K562 (cell line): Measurements from ENCODE around the gene BCO1. TPM values are rescaled to one million over a fixed set of nuclear protein-coding genes. Genes with fewer than 3 reads are reported as not detected.

ENCODE experiments used
- ATF4 ChIP-seq: fragments of 450-650 bp; formaldehyde crosslinking; IDR thresholded peaks from 2 replicates; pipeline ENCODE4 v1.4.0; 2022; ENCODE audit warnings: mild to moderate bottlenecking, moderate library complexity
- HCFC1 ChIP-seq: IDR thresholded peaks from 2 replicates; pipeline ENCODE4 v1.6.1; 2012; ENCODE audit warnings: low read depth, low read length, improper control_type of control experiment
- HEY1 ChIP-seq: fragments of 250-450 bp; sonication (Bioruptor Pico); IDR thresholded peaks from 2 replicates; pipeline ENCODE4 v1.5.0; 2020; ENCODE audit warnings: mild to moderate bottlenecking, moderate library complexity, borderline replicate concordance
- NCOA6 ChIP-seq: fragments of 450-650 bp; IDR thresholded peaks from 2 replicates; pipeline ENCODE4 v1.6.1; 2017; ENCODE audit warnings: mild to moderate bottlenecking
- PRDM10 ChIP-seq: fragments of 450-650 bp; IDR thresholded peaks from 2 replicates; pipeline ENCODE4 v1.6.1; 2018; ENCODE audit not compliant: partially characterized antibody
- TAL1 ChIP-seq: fragments of 450-650 bp; IDR thresholded peaks from 2 replicates; pipeline ENCODE4 v1.6.1; 2016; ENCODE audit warnings: mild to moderate bottlenecking
- ZNF766 ChIP-seq: fragments of 200-800 bp; sonication (Bioruptor generic); conservative IDR thresholded peaks from 2 replicates; pipeline ENCODE4 v1.6.1; 2016; ENCODE audit warnings: missing genetic modification characterization, missing compliant biosample characterization
- polyA plus RNA-seq, 8 experiments: library from polyadenylated mRNA; depleted of rRNA in 4 of 8; stranded (reverse) in 5 of 8; unstranded in 3 of 8; fragments of >200 nt; fragmentation: Nextera tagmentation in 2 of 8; fragmentation: Illumina TruSeq in 1 of 8; extraction: Ambion mirVana in 2 of 8; extraction: Trizol in 1 of 8; gene quantifications; 2 replicates each; pipeline versions ENCODE4 v1.2.1 to v1.2.3, GENCODE V29; 2011 to 2014; ENCODE audit warnings: inconsistent platforms in 1 of 8, missing spikeins in 1 of 8
- total RNA-seq, 7 experiments: library from RNA; depleted of rRNA in 6 of 7; stranded (reverse); fragments of >200 nt in 6 of 7; fragmentation: Illumina TruSeq in 2 of 7; extraction: Trizol in 2 of 7; gene quantifications; 2 replicates each; pipeline versions ENCODE4 v1.2.1 to v1.2.3, GENCODE V29; 2011 to 2021; ENCODE audit warnings: low replicate concordance in 1 of 7
- TF ChIP-seq, protein P1 (sequence below): fragments of 250-450 bp; sonication (Bioruptor Pico); IDR thresholded peaks from 2 replicates; pipeline ENCODE4 v1.6.1; 2021; ENCODE audit warnings: mild to moderate bottlenecking
- TF ChIP-seq, protein P2 (sequence below): fragments of 250-450 bp; sonication (Bioruptor Pico); IDR thresholded peaks from 2 replicates; pipeline ENCODE4 v1.4.0; 2020; ENCODE audit warnings: mild to moderate bottlenecking, moderate library complexity, borderline replicate concordance
- TF ChIP-seq, protein P3 (sequence below): fragments of 450-650 bp; IDR thresholded peaks from 2 replicates; pipeline ENCODE4 v1.6.1; 2014; ENCODE audit warnings: low read depth, mild to moderate bottlenecking, moderate library complexity, borderline replicate concordance
- TF ChIP-seq, protein P4 (sequence below): fragments of 450-650 bp; IDR thresholded peaks from 2 replicates; pipeline ENCODE4 v1.6.1; 2016; ENCODE audit warnings: low read depth, mild to moderate bottlenecking, moderate library complexity
- TF ChIP-seq, protein P5 (sequence below), 2 experiments: IDR thresholded peaks in 1 of 2; conservative IDR thresholded peaks in 1 of 2; 2 replicates each; pipeline ENCODE4 v1.6.1; 2016; ENCODE audit warnings: low read depth in 2 of 2, mild to moderate bottlenecking in 1 of 2, missing compliant biosample characterization in 1 of 2, missing genetic modification characterization in 1 of 2, moderate library complexity in 1 of 2

BCO1 gene
- total and polyA plus RNA-seq, 9 of the 15 experiments (the other 6 are each of a cell fraction or from before 2014, with no cell fraction given): not detected

- TF ChIP-seq HCFC1 (no peak), ZNF766 (CRISPR knock-in tag) (0 out of 2 replicates have a peak, but pooled peaks have one; percentile 16), PRDM10 (no peak), NCOA6 (no peak), ATF4 (CRISPR knock-in tag) (peak; percentile 81), TAL1 (no peak), HEY1 (CRISPR knock-in tag) (no peak)
- TF ChIP-seq, protein P1, sequence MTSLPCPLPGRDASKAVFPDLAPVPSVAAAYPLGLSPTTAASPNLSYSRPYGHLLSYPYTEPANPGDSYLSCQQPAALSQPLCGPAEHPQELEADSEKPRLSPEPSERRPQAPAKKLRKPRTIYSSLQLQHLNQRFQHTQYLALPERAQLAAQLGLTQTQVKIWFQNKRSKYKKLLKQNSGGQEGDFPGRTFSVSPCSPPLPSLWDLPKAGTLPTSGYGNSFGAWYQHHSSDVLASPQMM: no peak
- TF ChIP-seq, protein P2, sequence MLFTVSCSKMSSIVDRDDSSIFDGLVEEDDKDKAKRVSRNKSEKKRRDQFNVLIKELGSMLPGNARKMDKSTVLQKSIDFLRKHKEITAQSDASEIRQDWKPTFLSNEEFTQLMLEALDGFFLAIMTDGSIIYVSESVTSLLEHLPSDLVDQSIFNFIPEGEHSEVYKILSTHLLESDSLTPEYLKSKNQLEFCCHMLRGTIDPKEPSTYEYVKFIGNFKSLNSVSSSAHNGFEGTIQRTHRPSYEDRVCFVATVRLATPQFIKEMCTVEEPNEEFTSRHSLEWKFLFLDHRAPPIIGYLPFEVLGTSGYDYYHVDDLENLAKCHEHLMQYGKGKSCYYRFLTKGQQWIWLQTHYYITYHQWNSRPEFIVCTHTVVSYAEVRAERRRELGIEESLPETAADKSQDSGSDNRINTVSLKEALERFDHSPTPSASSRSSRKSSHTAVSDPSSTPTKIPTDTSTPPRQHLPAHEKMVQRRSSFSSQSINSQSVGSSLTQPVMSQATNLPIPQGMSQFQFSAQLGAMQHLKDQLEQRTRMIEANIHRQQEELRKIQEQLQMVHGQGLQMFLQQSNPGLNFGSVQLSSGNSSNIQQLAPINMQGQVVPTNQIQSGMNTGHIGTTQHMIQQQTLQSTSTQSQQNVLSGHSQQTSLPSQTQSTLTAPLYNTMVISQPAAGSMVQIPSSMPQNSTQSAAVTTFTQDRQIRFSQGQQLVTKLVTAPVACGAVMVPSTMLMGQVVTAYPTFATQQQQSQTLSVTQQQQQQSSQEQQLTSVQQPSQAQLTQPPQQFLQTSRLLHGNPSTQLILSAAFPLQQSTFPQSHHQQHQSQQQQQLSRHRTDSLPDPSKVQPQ (CRISPR knock-in tag): no peak
- TF ChIP-seq, protein P3, sequence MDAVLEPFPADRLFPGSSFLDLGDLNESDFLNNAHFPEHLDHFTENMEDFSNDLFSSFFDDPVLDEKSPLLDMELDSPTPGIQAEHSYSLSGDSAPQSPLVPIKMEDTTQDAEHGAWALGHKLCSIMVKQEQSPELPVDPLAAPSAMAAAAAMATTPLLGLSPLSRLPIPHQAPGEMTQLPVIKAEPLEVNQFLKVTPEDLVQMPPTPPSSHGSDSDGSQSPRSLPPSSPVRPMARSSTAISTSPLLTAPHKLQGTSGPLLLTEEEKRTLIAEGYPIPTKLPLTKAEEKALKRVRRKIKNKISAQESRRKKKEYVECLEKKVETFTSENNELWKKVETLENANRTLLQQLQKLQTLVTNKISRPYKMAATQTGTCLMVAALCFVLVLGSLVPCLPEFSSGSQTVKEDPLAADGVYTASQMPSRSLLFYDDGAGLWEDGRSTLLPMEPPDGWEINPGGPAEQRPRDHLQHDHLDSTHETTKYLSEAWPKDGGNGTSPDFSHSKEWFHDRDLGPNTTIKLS: 0 out of 2 replicates have a peak, but pooled peaks have one; percentile 29
- TF ChIP-seq, protein P4, sequence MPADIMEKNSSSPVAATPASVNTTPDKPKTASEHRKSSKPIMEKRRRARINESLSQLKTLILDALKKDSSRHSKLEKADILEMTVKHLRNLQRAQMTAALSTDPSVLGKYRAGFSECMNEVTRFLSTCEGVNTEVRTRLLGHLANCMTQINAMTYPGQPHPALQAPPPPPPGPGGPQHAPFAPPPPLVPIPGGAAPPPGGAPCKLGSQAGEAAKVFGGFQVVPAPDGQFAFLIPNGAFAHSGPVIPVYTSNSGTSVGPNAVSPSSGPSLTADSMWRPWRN: no peak
- TF ChIP-seq, protein P5, sequence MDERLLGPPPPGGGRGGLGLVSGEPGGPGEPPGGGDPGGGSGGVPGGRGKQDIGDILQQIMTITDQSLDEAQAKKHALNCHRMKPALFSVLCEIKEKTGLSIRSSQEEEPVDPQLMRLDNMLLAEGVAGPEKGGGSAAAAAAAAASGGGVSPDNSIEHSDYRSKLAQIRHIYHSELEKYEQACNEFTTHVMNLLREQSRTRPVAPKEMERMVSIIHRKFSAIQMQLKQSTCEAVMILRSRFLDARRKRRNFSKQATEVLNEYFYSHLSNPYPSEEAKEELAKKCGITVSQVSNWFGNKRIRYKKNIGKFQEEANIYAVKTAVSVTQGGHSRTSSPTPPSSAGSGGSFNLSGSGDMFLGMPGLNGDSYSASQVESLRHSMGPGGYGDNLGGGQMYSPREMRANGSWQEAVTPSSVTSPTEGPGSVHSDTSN (CRISPR knock-in tag; IDR thresholded peaks at IDR 0.05; ENCODE audit: low read depth): no peak
- TF ChIP-seq, protein P5 (tag; conservative IDR thresholded peaks at IDR 0.05; ENCODE audit: low read depth): no peak
- TF ChIP-seq, all 486 proteins: peak for 13
Measured at GRCh38 chr16:81321536-81321935, 83.0 kb downstream of the BCO1 start (continued).
